ENCODE data around the gene METTL16. TPM values are rescaled to one million over a fixed set of nuclear protein-coding genes. Genes with fewer than 3 reads are reported as not detected.

The METTL16 gene
- polyA plus RNA-seq, 1 donor: 23.9 TPM

GRCh38 chr17:2395258-2396181 is 116.2 kb downstream of the METTL16 start:
- DNase-seq: no peak

- DNase-seq: no peak
Observed at GRCh38 chr17:2394775-2395201, 116.9 kb downstream of the METTL16 start.

GRCh38 chr17:2393954-2394749 is 117.5 kb downstream of the METTL16 start:
- DNase-seq: no peak

- DNase-seq: peak; percentile 94
Observed at GRCh38 chr17:2393174-2393953, 118.3 kb downstream of the METTL16 start.

GRCh38 chr17:2392252-2393173 is 119.2 kb downstream of the METTL16 start:
- DNase-seq: peak; percentile 96

- no peak for DNase-seq
Observed at GRCh38 chr17:2391597-2392251, 120.0 kb downstream of the METTL16 start.

GRCh38 chr17:2390199-2390836 is 121.4 kb downstream of the METTL16 start:
- peak; percentile 84 for DNase-seq

- DNase-seq: no peak
Observed at GRCh38 chr17:2388683-2389055, 123.0 kb downstream of the METTL16 start.

- DNase-seq: no peak
Observed at GRCh38 chr17:2388020-2388682, 123.5 kb downstream of the METTL16 start.

GRCh38 chr17:2387086-2388019 is 124.3 kb downstream of the METTL16 start:
- DNase-seq: no peak

GRCh38 chr17:2386400-2387085 is 125.1 kb downstream of the METTL16 start:
- DNase-seq: no peak

- DNase-seq: no peak
Observed at GRCh38 chr17:2385240-2386210, 126.2 kb downstream of the METTL16 start.

- DNase-seq: no peak
Observed at GRCh38 chr17:2384439-2385127, 127.1 kb downstream of the METTL16 start.

- no peak for DNase-seq
Observed at GRCh38 chr17:2383628-2384167, 128.0 kb downstream of the METTL16 start.

- DNase-seq: no peak
Observed at GRCh38 chr17:2380950-2381649, 130.6 kb downstream of the METTL16 start.

Measured in hindlimb muscle (tissue), 1 donor.